SU-DHL-6 (cell line): ENCODE results near the gene CCDC40.

Experiments used
- H2AFZ ChIP-seq: fragments of 200-600 bp; sonication (generic); 2 replicates; pipeline ENCODE4 v1.6.1; 2014; ENCODE audit warnings: low read depth, mild to moderate bottlenecking, moderate library complexity, mixed read lengths, antibody characterized with exemption, low read length; ENCODE audit not compliant: severe bottlenecking
- H3F3A ChIP-seq: fragments of 200-600 bp; shearing (Covaris generic); 2 replicates; pipeline ENCODE4 v1.6.0; 2016; ENCODE audit warnings: antibody characterized with exemption, mild to moderate bottlenecking; ENCODE audit not compliant: insufficient read depth
- H3K27ac ChIP-seq: fragments of 200-600 bp; sonication (generic); 2 replicates; pipeline ENCODE4 v1.5.1; 2016; ENCODE audit warnings: low read depth, mild to moderate bottlenecking, low read length, moderate library complexity, mixed read lengths
- H3K27me3 ChIP-seq: fragments of 200-600 bp; sonication (generic), shearing (Covaris generic); 2 replicates; pipeline ENCODE4 v1.6.0; 2014; ENCODE audit warnings: mild to moderate bottlenecking, low read length
- H3K36me3 ChIP-seq: fragments of 200-600 bp; sonication (generic); 2 replicates; pipeline ENCODE4 v1.6.1; 2014; ENCODE audit warnings: mild to moderate bottlenecking, low read length, mixed read lengths
- H3K4me2 ChIP-seq: fragments of 300-600, 200-600 bp; shearing (Covaris generic), sonication (generic); 2 replicates; pipeline ENCODE4 v1.6.0; 2014; ENCODE audit warnings: low read length, low read depth, mild to moderate bottlenecking; ENCODE audit not compliant: poor library complexity, severe bottlenecking
- H3K4me3 ChIP-seq: fragments of 200-600 bp; sonication (generic); 2 replicates; pipeline ENCODE4 v1.5.1; 2014; ENCODE audit warnings: antibody characterized with exemption, low read length, mild to moderate bottlenecking, mixed read lengths; ENCODE audit not compliant: insufficient read depth, poor library complexity, severe bottlenecking
- H3K79me2 ChIP-seq: fragments of 200-600 bp; sonication (generic); 2 replicates; pipeline ENCODE4 v1.6.1; 2014; ENCODE audit warnings: mild to moderate bottlenecking, low read length, moderate library complexity; ENCODE audit not compliant: insufficient read depth
- H3K9ac ChIP-seq: fragments of 200-600 bp; sonication (generic); 2 replicates; pipeline ENCODE4 v1.7.0; 2014; ENCODE audit warnings: mild to moderate bottlenecking, low read length
- H3K9me2 ChIP-seq: fragments of 200-600 bp; sonication (generic); replicated peaks from 2 replicates; pipeline ENCODE4 v1.6.1; 2014; ENCODE audit warnings: low read length; ENCODE audit not compliant: insufficient read depth
- H3K9me3 ChIP-seq: fragments of 200-600 bp; sonication (generic); 2 replicates; pipeline ENCODE4 v1.6.1; 2014; ENCODE audit warnings: low read length, mixed read lengths; ENCODE audit not compliant: insufficient read depth
- H4K20me1 ChIP-seq: fragments of 200-600 bp; sonication (generic); 2 replicates; pipeline ENCODE4 v1.6.1; 2014; ENCODE audit warnings: low read depth, mild to moderate bottlenecking, antibody characterized with exemption, low read length, moderate library complexity, mixed read lengths
- EZH2phosphoT487 ChIP-seq: fragments of 200-600 bp; sonication (generic), shearing (Covaris generic); conservative IDR thresholded peaks from 2 replicates; pipeline ENCODE4 v1.6.1; 2018; ENCODE audit warnings: mild to moderate bottlenecking, antibody characterized with exemption, low read length, moderate library complexity, mixed read lengths
- TF ChIP-seq, protein P1 (sequence below): fragments of 200-600 bp; sonication (generic); IDR thresholded peaks from one replicate; pipeline ENCODE4 v1.5.1; 2017; ENCODE audit warnings: antibody characterized with exemption, mild to moderate bottlenecking, low read length, moderate library complexity; ENCODE audit not compliant: insufficient read depth, poor library complexity, severe bottlenecking

Gene CCDC40

DNA sequence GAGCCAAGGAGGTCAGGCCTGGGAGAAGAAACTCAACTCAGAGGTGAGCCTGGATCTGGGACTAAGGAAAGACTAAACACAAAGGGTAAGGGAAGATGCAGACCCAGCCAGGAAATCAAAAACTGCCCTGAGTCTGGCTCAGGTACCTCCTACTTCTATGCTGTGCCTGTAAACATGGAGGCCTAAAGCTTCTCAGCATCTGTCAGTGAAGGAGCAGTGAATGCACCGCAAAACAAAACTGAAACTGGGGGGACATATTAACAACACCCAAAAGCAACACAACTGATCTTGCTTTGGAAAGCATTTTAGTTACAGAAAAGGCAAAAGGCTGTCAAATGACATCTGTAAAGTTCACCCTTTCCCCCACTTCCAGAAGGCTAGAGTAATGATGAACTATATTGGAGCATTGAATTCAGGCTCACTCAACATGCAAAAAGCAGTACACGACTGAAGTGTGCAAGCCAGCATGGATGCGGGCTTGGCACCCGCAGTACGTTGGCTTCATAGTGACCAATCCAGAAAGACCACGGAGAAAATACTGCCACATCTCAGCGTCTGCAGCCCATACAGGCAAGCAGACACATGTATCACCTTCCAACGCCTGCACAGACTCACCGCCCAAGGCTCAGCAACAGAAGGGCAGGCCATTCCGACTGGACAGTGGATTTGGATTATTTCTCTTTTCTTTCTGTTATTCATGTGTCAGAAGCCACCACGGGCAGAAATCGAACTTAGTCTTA is 4.6 kb upstream of the CCDC40 start:
- Histone ChIP-seq H3K4me2 (no peak overlapping the region), H3F3A (no peaks in the 10 kb centered on the region; the same call in 1 of the 2 replicates), H3K9me2 (no peaks in the 10 kb centered on the region), H3K4me3 (no peak overlapping the region), H3K9me3 (no peaks in the 10 kb centered on the region), H4K20me1 (no peaks in the 10 kb centered on the region), H3K27me3 (peaks cover 4% of the 10 kb centered on the region; the same call in 1 of the 2 replicates), H3K79me2 (no peaks in the 10 kb centered on the region), H3K9ac (no peak overlapping the region), H2AFZ (no peak overlapping the region), H3K36me3 (no peaks in the 10 kb centered on the region), H3K27ac (no peak overlapping the region)
- TF ChIP-seq EZH2phosphoT487: no peak
- TF ChIP-seq, protein P1, sequence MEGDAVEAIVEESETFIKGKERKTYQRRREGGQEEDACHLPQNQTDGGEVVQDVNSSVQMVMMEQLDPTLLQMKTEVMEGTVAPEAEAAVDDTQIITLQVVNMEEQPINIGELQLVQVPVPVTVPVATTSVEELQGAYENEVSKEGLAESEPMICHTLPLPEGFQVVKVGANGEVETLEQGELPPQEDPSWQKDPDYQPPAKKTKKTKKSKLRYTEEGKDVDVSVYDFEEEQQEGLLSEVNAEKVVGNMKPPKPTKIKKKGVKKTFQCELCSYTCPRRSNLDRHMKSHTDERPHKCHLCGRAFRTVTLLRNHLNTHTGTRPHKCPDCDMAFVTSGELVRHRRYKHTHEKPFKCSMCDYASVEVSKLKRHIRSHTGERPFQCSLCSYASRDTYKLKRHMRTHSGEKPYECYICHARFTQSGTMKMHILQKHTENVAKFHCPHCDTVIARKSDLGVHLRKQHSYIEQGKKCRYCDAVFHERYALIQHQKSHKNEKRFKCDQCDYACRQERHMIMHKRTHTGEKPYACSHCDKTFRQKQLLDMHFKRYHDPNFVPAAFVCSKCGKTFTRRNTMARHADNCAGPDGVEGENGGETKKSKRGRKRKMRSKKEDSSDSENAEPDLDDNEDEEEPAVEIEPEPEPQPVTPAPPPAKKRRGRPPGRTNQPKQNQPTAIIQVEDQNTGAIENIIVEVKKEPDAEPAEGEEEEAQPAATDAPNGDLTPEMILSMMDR: no peak

DNA sequence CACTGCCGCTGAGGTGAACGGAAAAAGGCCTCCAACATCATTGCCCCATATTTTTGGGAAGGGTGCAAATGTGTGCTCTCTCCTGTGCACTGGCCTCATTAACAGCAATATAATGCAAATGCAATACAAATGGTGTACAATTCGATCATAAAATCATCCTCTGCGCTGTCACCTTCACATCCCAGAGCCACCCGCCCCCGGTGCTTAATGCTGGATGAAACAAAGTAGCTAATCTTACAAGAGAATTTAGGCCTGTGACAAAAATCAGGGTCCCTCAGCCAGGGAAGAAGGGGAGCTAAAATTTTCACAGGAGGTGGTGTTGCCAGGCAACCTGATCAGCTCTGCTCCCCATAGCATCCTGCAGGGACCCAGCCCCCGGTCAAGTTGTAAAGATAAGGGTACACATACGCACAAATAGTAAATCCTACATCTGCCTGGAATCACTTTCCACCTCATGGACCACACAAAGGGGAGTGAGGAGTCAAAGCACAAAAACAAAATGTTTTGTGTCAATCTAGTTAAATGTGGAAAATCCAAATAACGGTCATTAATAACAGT is 3.7 kb upstream of the CCDC40 start:
- no peak overlapping the region for H2AFZ ChIP-seq
- no peak overlapping the region for H3K4me3 ChIP-seq
- H4K20me1 ChIP-seq: no peaks in the 10 kb centered on the region
- no peaks in the 10 kb centered on the region for H3K36me3 ChIP-seq
- no peaks in the 10 kb centered on the region for H3K9me3 ChIP-seq
- H3K4me2 ChIP-seq: no peak overlapping the region
- peaks cover 4% of the 10 kb centered on the region; the same call in 1 of the 2 replicates for H3K27me3 ChIP-seq
- no peaks in the 10 kb centered on the region for H3K9me2 ChIP-seq
- H3K27ac ChIP-seq: no peak overlapping the region
- no peaks in the 10 kb centered on the region for H3K79me2 ChIP-seq
- TF ChIP-seq, protein P1: no peak
- TF ChIP-seq EZH2phosphoT487: no peak
- no peak overlapping the region for H3K9ac ChIP-seq
- no peaks in the 10 kb centered on the region; the same call in 1 of the 2 replicates for H3F3A ChIP-seq

DNA sequence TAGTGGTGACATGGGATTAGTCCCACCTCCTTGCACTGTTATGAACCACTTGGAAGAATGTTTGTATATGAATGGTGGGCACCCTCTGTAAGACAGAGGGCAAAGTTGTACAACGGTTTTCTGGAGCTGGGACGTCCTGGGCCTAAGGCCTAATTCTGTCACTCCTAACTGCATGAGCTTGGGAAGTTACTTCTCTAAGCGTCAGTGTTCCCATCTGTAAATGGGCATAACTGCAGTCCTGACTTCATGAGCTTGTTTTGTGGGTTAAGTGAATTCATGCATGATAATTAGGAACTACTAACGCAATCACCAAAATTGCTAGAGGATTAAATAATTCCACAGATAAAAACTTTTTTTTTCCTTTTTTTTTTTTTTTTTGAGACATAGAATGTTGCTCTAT is 2.6 kb upstream of the CCDC40 start:
- no peak for TF ChIP-seq EZH2phosphoT487
- TF ChIP-seq, protein P1: no peak
- no peaks in the 10 kb centered on the region for H3K36me3 ChIP-seq
- H3K4me3 ChIP-seq: no peak overlapping the region
- no peaks in the 10 kb centered on the region for H4K20me1 ChIP-seq
- no peak overlapping the region for H3K4me2 ChIP-seq
- no peaks in the 10 kb centered on the region for H3K9me2 ChIP-seq
- H3K27me3 ChIP-seq: peaks cover 4% of the 10 kb centered on the region; the same call in 1 of the 2 replicates
- H3F3A ChIP-seq: no peaks in the 10 kb centered on the region; the same call in 1 of the 2 replicates
- H3K9ac ChIP-seq: no peak overlapping the region
- no peak overlapping the region for H3K27ac ChIP-seq
- H3K79me2 ChIP-seq: no peaks in the 10 kb centered on the region
- no peak overlapping the region for H2AFZ ChIP-seq
- no peaks in the 10 kb centered on the region for H3K9me3 ChIP-seq
